K562 (cell line): Measurements from ENCODE around the gene C1QA.

ENCODE experiments used
- GATA2 ChIP-seq: sonication (generic); formaldehyde crosslinking; IDR thresholded peaks from 2 replicates; pipeline ENCODE4 v1.4.0; 2020; ENCODE audit warnings: mild to moderate bottlenecking, missing genetic modification reagents
- KDM1A ChIP-seq, 2 experiments: fragments of 450-650 bp; IDR thresholded peaks; 2 replicates each; pipeline ENCODE4 v1.6.1; 2016; ENCODE audit warnings: mild to moderate bottlenecking in 2 of 2
- POLR2AphosphoS5 ChIP-seq: IDR thresholded peaks from 2 replicates; pipeline ENCODE4 v1.6.1; 2011; ENCODE audit warnings: mild to moderate bottlenecking, low read depth, low read length, moderate library complexity; ENCODE audit not compliant: control insufficient read depth, insufficient read depth
- TGIF2 ChIP-seq: sonication (generic); formaldehyde crosslinking; IDR thresholded peaks from 2 replicates; pipeline ENCODE4 v1.8.1; 2022; ENCODE audit warnings: mild to moderate bottlenecking, missing genetic modification reagents, moderate library complexity
- ZC3H11A ChIP-seq: IDR thresholded peaks from 2 replicates; pipeline ENCODE4 v1.6.1; 2012; ENCODE audit warnings: low read depth, low read length, improper control_type of control experiment
- ZFP36 ChIP-seq: fragments of 150-350 bp; IDR thresholded peaks from 2 replicates; pipeline ENCODE4 v1.6.1; 2018; ENCODE audit warnings: low read length, low read depth; ENCODE audit not compliant: partially characterized antibody
- ZNF707 ChIP-seq: fragments of 250-450 bp; sonication (Bioruptor Pico); conservative IDR thresholded peaks from 2 replicates; pipeline ENCODE4 v1.8.0; 2022; ENCODE audit warnings: inconsistent platforms, mild to moderate bottlenecking, moderate library complexity
- TF ChIP-seq, protein P1 (sequence below), 3 experiments: IDR thresholded peaks in 2 of 3; conservative IDR thresholded peaks in 1 of 3; 2 replicates each; pipeline ENCODE4 v1.5.1; 2011 to 2012; ENCODE audit warnings: low read length in 3 of 3, mild to moderate bottlenecking in 3 of 3, control low read depth in 2 of 3, improper control_type of control experiment in 1 of 3, inconsistent platforms in 1 of 3, low read depth in 1 of 3, mixed read lengths in 1 of 3, moderate library complexity in 1 of 3; ENCODE audit not compliant: insufficient read depth in 2 of 3

- TF ChIP-seq ZNF707 (CRISPR knock-in tag): no peak
- no peak for TF ChIP-seq ZC3H11A
- TF ChIP-seq TGIF2 (CRISPR knock-in tag): no peak
- TF ChIP-seq GATA2: no peak
- TF ChIP-seq POLR2AphosphoS5: no peak
- TF ChIP-seq ZFP36: no peak
- TF ChIP-seq, protein P1, sequence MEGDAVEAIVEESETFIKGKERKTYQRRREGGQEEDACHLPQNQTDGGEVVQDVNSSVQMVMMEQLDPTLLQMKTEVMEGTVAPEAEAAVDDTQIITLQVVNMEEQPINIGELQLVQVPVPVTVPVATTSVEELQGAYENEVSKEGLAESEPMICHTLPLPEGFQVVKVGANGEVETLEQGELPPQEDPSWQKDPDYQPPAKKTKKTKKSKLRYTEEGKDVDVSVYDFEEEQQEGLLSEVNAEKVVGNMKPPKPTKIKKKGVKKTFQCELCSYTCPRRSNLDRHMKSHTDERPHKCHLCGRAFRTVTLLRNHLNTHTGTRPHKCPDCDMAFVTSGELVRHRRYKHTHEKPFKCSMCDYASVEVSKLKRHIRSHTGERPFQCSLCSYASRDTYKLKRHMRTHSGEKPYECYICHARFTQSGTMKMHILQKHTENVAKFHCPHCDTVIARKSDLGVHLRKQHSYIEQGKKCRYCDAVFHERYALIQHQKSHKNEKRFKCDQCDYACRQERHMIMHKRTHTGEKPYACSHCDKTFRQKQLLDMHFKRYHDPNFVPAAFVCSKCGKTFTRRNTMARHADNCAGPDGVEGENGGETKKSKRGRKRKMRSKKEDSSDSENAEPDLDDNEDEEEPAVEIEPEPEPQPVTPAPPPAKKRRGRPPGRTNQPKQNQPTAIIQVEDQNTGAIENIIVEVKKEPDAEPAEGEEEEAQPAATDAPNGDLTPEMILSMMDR (IDR thresholded peaks at IDR 0.05 in 2 of 3, conservative IDR thresholded peaks at IDR 0.05 in 1 of 3; ENCODE audit: insufficient read depth in 2 of 3, low read depth in 1 of 3, low read length in 3 of 3): no peak
- no peak for TF ChIP-seq KDM1A (IDR thresholded peaks at IDR 0.05)
Measured at GRCh38 chr1:22595108-22595507, 41.3 kb upstream of the C1QA start.
